ENCODE data around the gene SEPTIN3. TPM values are rescaled to one million over a fixed set of nuclear protein-coding genes. Genes with fewer than 3 reads are reported as not detected.

SEPTIN3 gene
- total and polyA plus RNA-seq, 2 of the 8 experiments (the other 6 are each of a cell fraction or from before 2014, with no cell fraction given) = 38.9 to 52.9 TPM

DNA sequence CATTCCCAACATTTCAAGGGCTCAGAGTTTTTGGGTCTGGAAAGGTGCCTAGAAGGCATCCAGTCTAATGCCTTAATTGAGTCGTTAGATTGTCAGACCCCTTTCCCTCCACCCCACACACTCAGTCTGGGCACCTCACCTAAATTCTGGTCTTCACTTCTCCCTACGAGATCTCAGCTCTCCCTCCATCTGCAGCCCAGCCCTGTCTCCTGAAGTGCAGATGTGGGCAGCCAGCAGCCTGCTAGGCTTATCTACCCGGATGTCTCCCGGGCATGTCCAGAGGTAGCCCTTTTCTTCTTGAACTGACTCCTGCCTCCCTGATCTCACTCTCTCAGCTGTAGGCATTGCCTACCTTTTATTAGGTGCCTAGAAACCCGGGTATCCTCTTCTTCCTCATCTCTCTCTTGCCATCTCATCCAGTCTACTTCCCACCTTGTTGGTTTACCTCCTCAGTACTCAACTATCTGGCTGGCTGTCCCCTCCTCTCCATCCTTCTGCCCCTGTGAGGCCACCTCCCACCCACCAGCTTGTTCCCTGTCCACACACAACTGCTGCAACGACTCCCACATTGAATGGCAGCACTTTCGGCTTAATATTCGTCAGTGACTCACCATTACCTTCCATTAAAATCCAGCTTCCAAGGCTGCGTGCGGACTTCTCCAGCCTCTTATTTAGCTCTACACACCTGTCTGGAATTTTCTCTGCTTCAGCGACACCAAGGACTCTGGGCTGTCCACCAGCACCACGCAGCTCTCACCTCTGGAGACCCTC is 6.2 kb downstream of the SEPTIN3 start (continued):
- TF ChIP-seq RAD21 (IDR thresholded peaks at IDR 0.05 in 1 of 2, conservative IDR thresholded peaks at IDR 0.05 in 1 of 2; ENCODE audit: low read depth in 2 of 2, low read length in 2 of 2) = no peak
- TF ChIP-seq CEBPB (IDR thresholded peaks at IDR 0.05; ENCODE audit: low read depth, low read length) = no peak
